Vagina (tissue), 2 donors: ENCODE data around the gene INAFM2.

Source experiments
- POLR2AphosphoS5 ChIP-seq, 2 donors: sonication (generic); formaldehyde crosslinking; IDR thresholded peaks; one replicate each; pipeline ENCODE4 v1.9.0; 2017; ENCODE audit warnings: antibody characterized with exemption in 2 of 2, mild to moderate bottlenecking in 2 of 2, low read depth in 1 of 2; ENCODE audit not compliant: insufficient read depth in 1 of 2
- TF ChIP-seq, protein P1 (sequence below), 3 experiments: fragments of 450-650 bp in 2 of 3; fragments of 200-600 bp in 1 of 3; sonication (generic) in 1 of 3; IDR thresholded peaks; one replicate each; pipeline ENCODE4 v1.5.1; 2017 to 2019; ENCODE audit warnings: antibody characterized with exemption in 3 of 3, mild to moderate bottlenecking in 2 of 3, moderate library complexity in 2 of 3

DNA sequence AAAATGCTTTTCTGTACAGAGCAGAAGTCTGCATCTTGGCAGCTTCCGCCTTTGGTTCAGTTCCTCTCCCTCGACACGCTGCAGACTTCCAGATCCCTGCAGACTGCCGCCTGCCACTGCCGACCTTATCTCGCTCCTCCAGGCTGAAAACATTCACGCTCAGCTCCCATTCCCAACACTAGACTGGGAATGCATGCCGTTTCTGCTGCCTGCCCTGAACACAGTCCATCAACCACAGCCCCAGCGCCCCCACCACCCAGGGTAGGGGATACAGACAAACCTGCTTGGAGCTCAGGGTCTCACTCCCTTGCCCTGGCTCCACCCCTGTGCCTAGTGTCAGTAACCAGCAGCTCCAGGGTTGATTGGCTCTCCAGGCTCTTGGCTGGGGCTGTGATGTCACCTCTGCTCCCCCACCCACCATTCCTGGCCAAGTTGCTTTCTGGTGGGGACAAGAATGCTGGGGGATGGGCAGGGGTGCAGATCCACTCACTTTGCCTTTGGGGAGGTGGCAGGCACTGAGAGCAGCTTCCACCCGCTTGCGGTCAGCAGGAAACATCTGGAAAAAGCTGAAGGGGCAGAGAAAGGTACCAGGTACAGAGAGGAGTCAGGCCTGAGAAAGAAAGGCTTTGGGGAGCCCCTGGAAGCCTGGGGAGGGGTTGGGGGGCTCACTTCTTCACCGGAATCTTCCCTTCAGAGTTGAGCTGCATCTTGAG, 21.9 kb upstream of the INAFM2 start:
- TF ChIP-seq, protein P1, sequence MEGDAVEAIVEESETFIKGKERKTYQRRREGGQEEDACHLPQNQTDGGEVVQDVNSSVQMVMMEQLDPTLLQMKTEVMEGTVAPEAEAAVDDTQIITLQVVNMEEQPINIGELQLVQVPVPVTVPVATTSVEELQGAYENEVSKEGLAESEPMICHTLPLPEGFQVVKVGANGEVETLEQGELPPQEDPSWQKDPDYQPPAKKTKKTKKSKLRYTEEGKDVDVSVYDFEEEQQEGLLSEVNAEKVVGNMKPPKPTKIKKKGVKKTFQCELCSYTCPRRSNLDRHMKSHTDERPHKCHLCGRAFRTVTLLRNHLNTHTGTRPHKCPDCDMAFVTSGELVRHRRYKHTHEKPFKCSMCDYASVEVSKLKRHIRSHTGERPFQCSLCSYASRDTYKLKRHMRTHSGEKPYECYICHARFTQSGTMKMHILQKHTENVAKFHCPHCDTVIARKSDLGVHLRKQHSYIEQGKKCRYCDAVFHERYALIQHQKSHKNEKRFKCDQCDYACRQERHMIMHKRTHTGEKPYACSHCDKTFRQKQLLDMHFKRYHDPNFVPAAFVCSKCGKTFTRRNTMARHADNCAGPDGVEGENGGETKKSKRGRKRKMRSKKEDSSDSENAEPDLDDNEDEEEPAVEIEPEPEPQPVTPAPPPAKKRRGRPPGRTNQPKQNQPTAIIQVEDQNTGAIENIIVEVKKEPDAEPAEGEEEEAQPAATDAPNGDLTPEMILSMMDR (IDR thresholded peaks at IDR 0.05): no peak
- TF ChIP-seq POLR2AphosphoS5 (IDR thresholded peaks at IDR 0.05; ENCODE audit: insufficient read depth in 1 of 2, low read depth in 1 of 2): no peak
